BLaER1 treated with 17β-estradiol and CSF1 and Interleukin-3, amounts not matched to agents 10 nM and 100 nM (cell line): Measurements from ENCODE around the gene YEATS2.
A peak's percentile ranks its signal among the peaks of the same experiment; 100 is the strongest.

Experiments used
- H3K27ac ChIP-seq, 11 experiments: shearing (Covaris generic); formaldehyde crosslinking; 2 replicates each; pipeline ENCODE4 v1.8.1; 2022
- H3K27me3 ChIP-seq, 11 experiments: shearing (Covaris generic); formaldehyde crosslinking; 2 replicates each; pipeline ENCODE4 v1.8.1; 2022
- H3K36me3 ChIP-seq, 11 experiments: shearing (Covaris generic); formaldehyde crosslinking; 2 replicates each; pipeline ENCODE4 v1.8.1; 2022
- H3K4me1 ChIP-seq, 10 experiments: shearing (Covaris generic); formaldehyde crosslinking; 2 replicates each; pipeline ENCODE4 v1.8.1; 2022
- H3K4me2 ChIP-seq, 11 experiments: shearing (Covaris generic); formaldehyde crosslinking; 2 replicates each; pipeline ENCODE4 v1.8.1; 2022
- H3K4me3 ChIP-seq, 10 experiments: shearing (Covaris generic); formaldehyde crosslinking; 2 replicates each; pipeline ENCODE4 v1.8.1; 2022
- H3K9ac ChIP-seq, 11 experiments: shearing (Covaris generic); formaldehyde crosslinking; 2 replicates each; pipeline ENCODE4 v1.8.1; 2022
- H3K9me3 ChIP-seq, 11 experiments: shearing (Covaris generic); formaldehyde crosslinking; replicated peaks in 1 of 11; 2 replicates each; pipeline ENCODE4 v1.8.1; 2022
- H4K20me1 ChIP-seq, 11 experiments: shearing (Covaris generic); formaldehyde crosslinking; 2 replicates each; pipeline ENCODE4 v1.8.1; 2022
- Cebpa-rat ChIP-seq, 11 experiments: shearing (Covaris generic); IDR thresholded peaks; 2 replicates each; pipeline ENCODE4 v1.8.1; 2022

The YEATS2 gene

GRCh38 chr3:183837894-183838293 is 140.3 kb downstream of the YEATS2 start:
- no peaks in the 10 kb centered on the region for H3K27me3 ChIP-seq
- H3K4me1 ChIP-seq = no peaks in the 10 kb centered on the region
- H3K27ac ChIP-seq = no peak overlapping the region
- H3K4me3 ChIP-seq = no peak overlapping the region
- H3K9me3 ChIP-seq = no peaks in the 10 kb centered on the region
- H3K36me3 ChIP-seq = peaks cover 90 to 100% (median 97%) of the 10 kb centered on the region in 11 experiments
- no peak overlapping the region for H3K4me2 ChIP-seq
- H4K20me1 ChIP-seq = peaks cover 0 to 34% (median 11%) of the 10 kb centered on the region in 11 experiments; a peak in 11 of 22 replicates
- H3K9ac ChIP-seq = no peak overlapping the region
- TF ChIP-seq Cebpa-rat (IDR thresholded peaks at IDR 0.05) = no peak

DNA sequence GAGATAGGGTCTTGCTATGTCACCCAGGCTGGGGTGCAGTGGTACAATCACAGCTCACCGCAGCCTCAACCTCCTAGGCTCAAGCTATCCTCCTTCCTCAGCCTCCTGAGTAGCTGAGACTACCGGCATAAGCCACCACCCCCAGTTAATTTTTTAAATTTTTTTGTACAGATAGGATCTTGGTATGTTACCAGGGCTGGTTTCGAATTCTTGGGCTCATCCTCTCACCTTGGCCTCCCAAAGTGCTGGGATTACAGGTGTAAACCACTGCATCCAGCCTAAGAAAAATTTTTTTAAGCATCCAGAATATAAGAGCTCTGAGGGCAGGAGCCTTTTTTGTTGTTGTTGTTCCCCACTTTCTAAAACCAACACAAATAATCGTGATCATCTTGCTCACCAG is 142.2 kb downstream of the YEATS2 start:
- H3K4me3 ChIP-seq = no peak overlapping the region
- no peaks in the 10 kb centered on the region for H3K9me3 ChIP-seq
- H3K9ac ChIP-seq = no peak overlapping the region
- peaks cover 90 to 100% (median 97%) of the 10 kb centered on the region in 11 experiments for H3K36me3 ChIP-seq
- H3K27me3 ChIP-seq = no peaks in the 10 kb centered on the region
- no peak for TF ChIP-seq Cebpa-rat (IDR thresholded peaks at IDR 0.05)
- peaks cover 0 to 26% (median 5%) of the 10 kb centered on the region in 11 experiments; a peak in 7 of 22 replicates for H4K20me1 ChIP-seq
- H3K4me2 ChIP-seq = no peak overlapping the region
- H3K27ac ChIP-seq = no peak overlapping the region
- H3K4me1 ChIP-seq = no peaks in the 10 kb centered on the region

DNA sequence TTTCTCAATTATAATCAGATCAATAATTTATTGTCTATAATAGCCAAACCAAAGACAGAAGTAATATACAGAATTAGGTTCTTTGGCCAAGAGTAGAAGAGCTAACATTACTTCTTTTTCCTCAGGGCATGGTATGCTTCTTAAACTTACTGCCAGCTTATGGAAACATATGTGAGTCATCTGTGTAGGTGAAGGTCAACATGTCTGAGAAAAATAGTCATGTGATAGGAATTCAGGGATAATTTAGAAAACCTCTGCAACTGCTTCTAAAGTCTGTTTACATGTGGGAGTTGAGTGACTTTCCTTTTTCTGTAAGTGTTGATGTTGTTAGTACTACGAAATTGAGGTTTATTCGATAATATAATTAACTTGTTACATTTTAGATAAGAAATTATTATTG is 147.0 kb downstream of the YEATS2 start:
- Histone ChIP-seq H3K4me1 (peaks cover 0 to 15% (median 10%) of the 10 kb centered on the region in 10 experiments; a peak in 11 of 20 replicates), H4K20me1 (peaks cover 0 to 23% (median 8%) of the 10 kb centered on the region in 11 experiments; a peak in 5 of 22 replicates), H3K36me3 (peaks cover 92 to 100% (median 97%) of the 10 kb centered on the region in 11 experiments), H3K4me2 (no peak overlapping the region), H3K9me3 (no peaks in the 10 kb centered on the region), H3K27me3 (no peaks in the 10 kb centered on the region), H3K9ac (no peak overlapping the region), H3K4me3 (no peak overlapping the region), H3K27ac (no peak overlapping the region)
- no peak for TF ChIP-seq Cebpa-rat (IDR thresholded peaks at IDR 0.05)

DNA sequence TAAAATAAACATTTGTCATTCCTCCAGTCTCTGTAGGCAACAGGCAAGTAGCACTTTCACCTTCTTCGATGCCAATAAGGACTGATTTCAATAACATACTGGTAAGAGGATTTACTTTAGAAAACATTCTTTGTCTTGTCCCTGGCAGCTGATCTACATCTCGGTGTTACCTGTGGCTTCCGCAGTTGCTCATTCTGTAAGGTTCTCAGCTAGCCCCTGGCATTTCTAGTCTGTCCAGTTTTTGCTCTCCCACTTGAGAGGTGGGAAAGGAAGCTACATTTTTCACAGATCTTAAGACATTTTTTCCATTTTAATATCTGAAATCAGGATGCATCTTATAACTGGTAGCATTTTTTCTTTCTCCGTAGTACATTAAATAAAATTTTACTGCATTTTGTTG is 147.5 kb downstream of the YEATS2 start:
- Histone ChIP-seq H3K4me1 (peaks cover 0 to 15% (median 10%) of the 10 kb centered on the region in 10 experiments; a peak in 11 of 20 replicates), H3K9me3 (no peaks in the 10 kb centered on the region), H3K36me3 (peaks cover 90 to 100% (median 96%) of the 10 kb centered on the region in 11 experiments), H3K27ac (no peak overlapping the region), H3K27me3 (no peaks in the 10 kb centered on the region), H4K20me1 (peaks cover 0 to 26% (median 8%) of the 10 kb centered on the region in 11 experiments; a peak in 5 of 22 replicates), H3K9ac (no peak overlapping the region), H3K4me3 (no peak overlapping the region), H3K4me2 (no peak overlapping the region)
- no peak for TF ChIP-seq Cebpa-rat (IDR thresholded peaks at IDR 0.05)

DNA sequence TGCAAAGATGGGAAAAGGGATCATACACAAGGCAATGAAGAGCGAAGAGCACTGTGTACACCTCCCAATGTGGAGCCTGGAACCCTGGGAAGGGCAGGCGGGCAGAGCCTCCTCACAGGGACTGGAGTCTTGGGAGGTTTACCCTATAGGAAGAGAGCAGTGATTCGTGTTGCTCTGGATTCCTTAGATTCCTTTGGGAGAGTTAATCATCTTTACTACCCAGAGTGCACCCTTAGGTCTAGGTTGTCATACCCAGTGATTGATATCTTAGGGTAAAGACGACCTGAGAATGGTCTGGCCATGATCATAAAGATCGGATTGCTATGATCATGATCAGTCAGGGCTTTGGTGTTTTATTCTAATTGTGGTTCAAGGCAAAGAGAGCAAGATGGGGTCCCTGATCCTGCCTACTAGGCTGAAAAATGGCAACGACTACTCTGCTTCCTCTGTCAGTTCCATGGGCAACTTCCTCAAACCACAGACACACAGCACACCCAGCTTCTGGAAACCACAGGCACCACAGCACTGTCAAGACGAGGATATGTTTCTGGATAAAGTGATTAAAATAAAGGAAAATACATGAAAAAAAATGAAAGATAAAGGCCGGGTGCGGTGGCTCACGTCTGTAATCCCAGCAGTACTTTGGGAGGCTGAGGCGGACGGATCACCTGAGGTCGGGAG is 148.2 kb downstream of the YEATS2 start:
- peaks cover 0 to 32% (median 11%) of the 10 kb centered on the region in 11 experiments; a peak in 5 of 22 replicates for H4K20me1 ChIP-seq
- no peaks in the 10 kb centered on the region for H3K27me3 ChIP-seq
- H3K27ac ChIP-seq = peak overlapping the region in 1 of 11 experiments; percentile 29; a peak in 3 of 22 replicates
- peaks cover 90 to 100% (median 96%) of the 10 kb centered on the region in 11 experiments for H3K36me3 ChIP-seq
- H3K4me3 ChIP-seq = no peak overlapping the region
- H3K9ac ChIP-seq = no peak overlapping the region
- H3K9me3 ChIP-seq = no peaks in the 10 kb centered on the region
- peaks cover 0 to 15% (median 10%) of the 10 kb centered on the region in 10 experiments; a peak in 11 of 20 replicates for H3K4me1 ChIP-seq
- H3K4me2 ChIP-seq = peak overlapping the region in 5 of 11 experiments; percentile 1 to 48 (median 18); a peak in 7 of 22 replicates
- no peak for TF ChIP-seq Cebpa-rat (IDR thresholded peaks at IDR 0.05)

DNA sequence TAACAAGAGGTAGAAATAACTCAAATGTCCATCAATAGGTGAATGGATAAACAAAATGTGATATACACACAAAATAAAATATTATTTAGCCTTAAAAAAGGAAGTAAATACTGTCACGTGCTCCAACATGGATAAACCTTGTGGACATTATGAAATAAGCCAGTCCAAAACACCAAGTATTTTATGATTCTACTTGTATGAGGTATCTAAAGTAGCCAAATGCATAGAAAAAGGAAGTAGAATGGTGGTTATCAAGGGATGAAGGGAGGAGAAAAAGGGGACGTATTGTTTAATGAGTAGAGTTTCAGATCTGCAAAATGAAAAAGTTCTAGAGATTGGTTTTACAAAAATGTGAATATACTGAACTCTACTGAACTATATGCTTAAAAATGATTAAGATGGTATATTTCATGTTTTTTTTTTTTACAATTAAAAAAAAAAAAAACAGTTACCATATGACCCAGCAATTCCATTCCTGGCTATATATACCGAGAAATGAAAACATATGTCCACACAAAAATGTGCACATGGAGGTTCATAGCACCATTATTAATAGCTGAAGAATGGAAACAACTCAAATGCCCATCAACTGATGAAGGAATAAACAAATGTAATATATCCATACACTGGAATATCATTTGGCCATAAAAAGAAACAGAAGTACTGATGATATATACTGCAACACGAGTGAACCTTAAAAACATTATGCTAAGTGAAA is 156.9 kb downstream of the YEATS2 start:
- Histone ChIP-seq H3K9ac (no peak overlapping the region), H3K36me3 (peaks cover 83 to 99% (median 96%) of the 10 kb centered on the region in 11 experiments), H3K4me3 (no peak overlapping the region), H4K20me1 (peaks cover 0 to 27% (median 5%) of the 10 kb centered on the region in 11 experiments; a peak in 6 of 22 replicates), H3K27me3 (no peaks in the 10 kb centered on the region), H3K27ac (no peak overlapping the region), H3K4me1 (peaks cover 0 to 11% (median 0%) of the 10 kb centered on the region in 10 experiments; a peak in 6 of 20 replicates), H3K9me3 (peaks cover 0 to 10% (median 0%) of the 10 kb centered on the region in 11 experiments; a peak in 2 of 22 replicates), H3K4me2 (no peak overlapping the region)
- no peak for TF ChIP-seq Cebpa-rat (IDR thresholded peaks at IDR 0.05)

- Histone ChIP-seq H3K36me3 (peaks cover 89 to 100% (median 98%) of the 10 kb centered on the region in 11 experiments), H3K4me2 (no peak overlapping the region), H3K27ac (no peak overlapping the region), H3K4me1 (peaks cover 0 to 11% (median 0%) of the 10 kb centered on the region in 10 experiments; a peak in 6 of 20 replicates), H3K9ac (no peak overlapping the region), H3K4me3 (no peak overlapping the region), H4K20me1 (peaks cover 0 to 13% (median 5%) of the 10 kb centered on the region in 11 experiments; a peak in 6 of 22 replicates), H3K9me3 (peaks cover 0 to 10% (median 0%) of the 10 kb centered on the region in 11 experiments; a peak in 2 of 22 replicates), H3K27me3 (no peaks in the 10 kb centered on the region)
- no peak for TF ChIP-seq Cebpa-rat (IDR thresholded peaks at IDR 0.05)
Measured at GRCh38 chr3:183857863-183858262, 160.3 kb downstream of the YEATS2 start.
